ENCODE data around the gene CEBPG. TPM values are rescaled to one million over a fixed set of nuclear protein-coding genes. Genes with fewer than 3 reads are reported as not detected.

The CEBPG gene
- total and polyA plus RNA-seq, 11 donors, result 11.8 to 30.7 (median 14.7) TPM

DNA sequence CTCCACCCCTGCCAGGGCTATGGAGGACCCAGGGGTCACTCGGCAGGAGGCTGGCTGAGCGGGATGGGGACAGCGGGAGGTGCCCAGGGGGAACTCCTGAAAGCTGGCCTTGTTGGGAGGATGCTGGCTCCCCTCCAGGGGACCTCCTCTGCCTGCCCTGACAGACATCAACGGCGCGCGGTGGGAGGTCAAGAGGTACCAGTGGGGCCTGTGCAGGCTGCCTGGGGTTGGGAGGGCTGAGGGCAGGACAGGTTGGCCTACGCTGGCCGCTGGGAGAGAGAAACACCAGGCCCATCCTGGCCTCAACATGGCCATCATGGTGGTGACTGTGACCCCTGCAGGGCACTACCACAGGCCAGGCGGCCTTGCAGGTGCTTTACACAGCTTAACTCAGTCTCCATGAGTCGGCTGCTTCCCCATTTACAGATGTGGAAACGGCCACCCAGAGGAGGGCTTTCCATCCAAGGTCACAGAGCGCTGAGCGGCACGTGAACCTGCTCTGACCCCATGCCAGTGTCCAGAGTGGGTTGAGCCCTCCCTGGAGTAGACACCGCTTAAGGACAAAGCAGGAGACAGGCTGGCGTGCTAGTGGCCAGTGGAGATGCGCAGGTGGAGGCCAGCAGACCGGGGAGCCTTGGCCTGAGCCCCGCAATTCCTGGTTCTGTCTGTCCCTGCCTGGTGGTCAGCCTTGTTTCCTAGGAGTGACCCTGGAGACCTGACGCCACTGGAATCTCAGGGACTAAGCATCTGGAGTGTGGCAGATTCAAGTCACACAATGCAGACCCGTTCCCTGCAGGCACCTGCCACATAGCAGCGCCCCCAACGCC lies 27.6 kb downstream of the CEBPG start:
- no peaks in the 10 kb centered on the region for H3K27me3 ChIP-seq
- TF ChIP-seq, protein P1, sequence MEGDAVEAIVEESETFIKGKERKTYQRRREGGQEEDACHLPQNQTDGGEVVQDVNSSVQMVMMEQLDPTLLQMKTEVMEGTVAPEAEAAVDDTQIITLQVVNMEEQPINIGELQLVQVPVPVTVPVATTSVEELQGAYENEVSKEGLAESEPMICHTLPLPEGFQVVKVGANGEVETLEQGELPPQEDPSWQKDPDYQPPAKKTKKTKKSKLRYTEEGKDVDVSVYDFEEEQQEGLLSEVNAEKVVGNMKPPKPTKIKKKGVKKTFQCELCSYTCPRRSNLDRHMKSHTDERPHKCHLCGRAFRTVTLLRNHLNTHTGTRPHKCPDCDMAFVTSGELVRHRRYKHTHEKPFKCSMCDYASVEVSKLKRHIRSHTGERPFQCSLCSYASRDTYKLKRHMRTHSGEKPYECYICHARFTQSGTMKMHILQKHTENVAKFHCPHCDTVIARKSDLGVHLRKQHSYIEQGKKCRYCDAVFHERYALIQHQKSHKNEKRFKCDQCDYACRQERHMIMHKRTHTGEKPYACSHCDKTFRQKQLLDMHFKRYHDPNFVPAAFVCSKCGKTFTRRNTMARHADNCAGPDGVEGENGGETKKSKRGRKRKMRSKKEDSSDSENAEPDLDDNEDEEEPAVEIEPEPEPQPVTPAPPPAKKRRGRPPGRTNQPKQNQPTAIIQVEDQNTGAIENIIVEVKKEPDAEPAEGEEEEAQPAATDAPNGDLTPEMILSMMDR (IDR thresholded peaks at IDR 0.05), result no peak
- no peak for TF ChIP-seq POLR2A (IDR thresholded peaks at IDR 0.05)
- H3K4me1 ChIP-seq, result peaks cover 0 to 26% (median 16%) of the 10 kb centered on the region in 12 donors
- H3K4me3 ChIP-seq, result no peak overlapping the region
- H3K27ac ChIP-seq, result no peak overlapping the region
- no peaks in the 10 kb centered on the region for H3K9me3 ChIP-seq
- no peak for ATAC-seq
- 90 to 96% (median 93%) methylated on average over 20 to 24 of the region's 24 CpGs for WGBS, 4 donors
- intact Hi-C loops (cut with DNase I), result loop anchor here in 9 of 10 donors (5.0 to 10.0 kb wide), 5 partner anchors 46 to 256 kb away; partner anchors contain the start of gene CEBPA (in 7 of the 9)
- peak in 1 of 5 donors; percentile 15 for DNase-seq
- no peaks in the 10 kb centered on the region for H3K36me3 ChIP-seq

- DNase-seq, result peak in 2 of 5 donors; percentile 18 to 53
- TF ChIP-seq, protein P1 (IDR thresholded peaks at IDR 0.05), result no peak
- no peak for TF ChIP-seq POLR2A (IDR thresholded peaks at IDR 0.05)
- H3K27ac ChIP-seq, result no peak overlapping the region
- WGBS, 4 donors, result 94 to 97% (median 94%) methylated on average over 24 to 30 of the region's 30 CpGs
- H3K4me1 ChIP-seq, result peaks cover 0 to 20% (median 8%) of the 10 kb centered on the region in 12 donors
- H3K36me3 ChIP-seq, result no peaks in the 10 kb centered on the region
- no peak for ATAC-seq
- H3K4me3 ChIP-seq, result no peak overlapping the region
- intact Hi-C loops (cut with DNase I), result loop anchor here in 9 of 10 donors (5.0 to 10.0 kb wide), 5 partner anchors 47 to 257 kb away; partner anchors contain the start of gene CEBPA (in 7 of the 9)
- no peaks in the 10 kb centered on the region for H3K9me3 ChIP-seq
- H3K27me3 ChIP-seq, result no peaks in the 10 kb centered on the region
Observed at GRCh38 chr19:33401683-33402420, 28.3 kb downstream of the CEBPG start.

DNA sequence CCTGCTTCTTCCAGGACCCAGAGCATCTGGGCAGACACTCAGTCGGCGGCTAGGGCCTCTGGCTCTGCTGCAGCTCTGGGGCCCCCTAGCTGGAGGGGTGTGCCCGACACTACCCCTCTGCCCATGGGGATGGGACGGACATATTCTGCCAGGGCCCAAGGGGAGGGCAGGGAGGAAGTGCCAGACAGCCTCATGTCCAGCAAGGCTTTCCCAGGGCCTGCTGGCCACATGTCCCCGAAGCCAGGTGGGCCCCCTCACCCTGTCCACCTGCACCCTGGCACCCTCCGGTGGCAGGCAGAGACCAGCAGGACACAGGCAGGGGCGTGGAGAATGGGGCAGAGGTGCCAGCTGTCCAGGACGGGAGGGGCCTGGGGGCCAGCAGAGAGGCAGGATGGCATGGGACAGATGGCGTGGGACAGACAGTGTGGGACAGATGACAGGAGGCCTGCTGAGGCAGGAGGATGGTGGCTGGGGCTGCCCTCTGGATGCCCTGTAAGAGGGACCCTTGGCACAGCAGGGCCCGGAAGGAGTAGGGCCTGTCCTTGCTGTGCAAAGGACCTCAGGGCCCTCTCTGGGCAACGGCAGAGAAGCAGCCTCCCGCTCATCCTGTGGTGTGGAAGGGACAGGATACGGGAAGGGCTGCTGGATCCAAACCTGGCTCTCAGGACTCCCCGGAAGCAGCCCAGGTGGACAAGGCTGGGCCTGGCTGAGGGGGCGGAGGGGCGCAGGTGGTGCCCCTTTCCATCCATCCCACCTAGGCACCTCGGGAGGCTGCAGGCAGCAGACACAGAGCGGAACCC lies 29.1 kb downstream of the CEBPG start:
- Histone ChIP-seq H3K4me1 (peaks cover 0 to 13% (median 2%) of the 10 kb centered on the region in 12 donors), H3K4me3 (no peak overlapping the region), H3K27me3 (no peaks in the 10 kb centered on the region), H3K36me3 (no peaks in the 10 kb centered on the region), H3K9me3 (no peaks in the 10 kb centered on the region), H3K27ac (no peak overlapping the region)
- WGBS, 4 donors, result 84 to 94% (median 90%) methylated on average over 18 of the region's 18 CpGs
- intact Hi-C loops (cut with DNase I), result loop anchor here in 9 of 10 donors (5.0 to 10.0 kb wide), 5 partner anchors 48 to 258 kb away; partner anchors contain the start of gene CEBPA (in 7 of the 9)
- ATAC-seq (no peak), DNase-seq (peak in 2 of 5 donors; percentile 26 to 57)
- TF ChIP-seq POLR2A (IDR thresholded peaks at IDR 0.05), result no peak
- TF ChIP-seq, protein P1 (IDR thresholded peaks at IDR 0.05), result peak in 2 of 12 donors; percentile 10 to 17

All from heart left ventricle (tissue), 16 donors.